HepG2 (cell line): ENCODE results near the gene TOB1. TPM values are rescaled to one million over a fixed set of nuclear protein-coding genes. Genes with fewer than 3 reads are reported as not detected.

Experiments
- AGO1 ChIP-seq: fragments of 200-400 bp; formaldehyde crosslinking; IDR thresholded peaks from 2 replicates; pipeline ENCODE4 v1.6.1; 2017; ENCODE audit warnings: mild to moderate bottlenecking, low read depth, low read length, moderate library complexity; ENCODE audit not compliant: poor library complexity, severe bottlenecking
- CHCHD3 ChIP-seq: sonication (generic); formaldehyde crosslinking; IDR thresholded peaks from 2 replicates; pipeline ENCODE4 v1.8.0; 2022; ENCODE audit warnings: mild to moderate bottlenecking, missing genetic modification reagents, moderate library complexity
- FOXK1 ChIP-seq: sonication (generic); formaldehyde crosslinking; IDR thresholded peaks from 2 replicates; pipeline ENCODE4 v1.4.0; 2020; ENCODE audit warnings: low read depth, missing genetic modification reagents, borderline replicate concordance
- GPN1 ChIP-seq: sonication (generic); formaldehyde crosslinking; IDR thresholded peaks from 2 replicates; pipeline ENCODE4 v1.5.1; 2020; ENCODE audit warnings: missing genetic modification reagents, borderline replicate concordance
- HNRNPL ChIP-seq: fragments of 200-400 bp; formaldehyde crosslinking; IDR thresholded peaks from 2 replicates; pipeline ENCODE4 v1.6.1; 2017; ENCODE audit warnings: mild to moderate bottlenecking, low read depth, low read length
- KAT8 ChIP-seq: IDR thresholded peaks from 2 replicates; pipeline ENCODE4 v1.6.1; 2016; ENCODE audit warnings: missing genetic modification reagents, missing compliant biosample characterization
- MEF2D ChIP-seq: sonication (generic); formaldehyde crosslinking; IDR thresholded peaks from 2 replicates; pipeline ENCODE4 v1.5.1; 2020; ENCODE audit warnings: mild to moderate bottlenecking, missing genetic modification reagents
- NFRKB ChIP-seq: fragments of 450-650 bp; IDR thresholded peaks from 2 replicates; pipeline ENCODE4 v1.6.1; 2017
- NFYC ChIP-seq: IDR thresholded peaks from 2 replicates; pipeline ENCODE4 v1.6.1; 2016; ENCODE audit warnings: missing genetic modification reagents, missing compliant biosample characterization
- NR2F6 ChIP-seq, 2 experiments: IDR thresholded peaks; 2 replicates each; pipeline ENCODE4 v1.6.1; 2016; ENCODE audit warnings: antibody characterized with exemption in 1 of 2, mild to moderate bottlenecking in 1 of 2
- RARA ChIP-seq: IDR thresholded peaks from 2 replicates; pipeline ENCODE4 v1.6.1; 2016; ENCODE audit warnings: missing genetic modification reagents, missing compliant biosample characterization
- RORA ChIP-seq: sonication (generic); formaldehyde crosslinking; IDR thresholded peaks from 2 replicates; pipeline ENCODE4 v1.5.0; 2020; ENCODE audit warnings: mild to moderate bottlenecking, missing genetic modification reagents, moderate library complexity
- SMARCC2 ChIP-seq: fragments of 450-650 bp; IDR thresholded peaks from 2 replicates; pipeline ENCODE4 v1.6.1; 2017; ENCODE audit warnings: antibody characterized with exemption, mild to moderate bottlenecking
- STAG1 ChIP-seq: sonication (generic); formaldehyde crosslinking; IDR thresholded peaks from 2 replicates; pipeline ENCODE4 v1.4.0; 2020; ENCODE audit warnings: missing genetic modification reagents
- TEAD3 ChIP-seq: optimal IDR thresholded peaks from 2 replicates; pipeline ENCODE3; 2016; ENCODE audit warnings: borderline replicate concordance
- ZMYM2 ChIP-seq: sonication (generic); formaldehyde crosslinking; IDR thresholded peaks from 2 replicates; pipeline ENCODE4 v1.8.0; 2022; ENCODE audit warnings: mild to moderate bottlenecking, missing genetic modification reagents
- ZNF17 ChIP-seq: sonication (generic); formaldehyde crosslinking; IDR thresholded peaks from 2 replicates; pipeline ENCODE4 v1.5.0; 2020; ENCODE audit warnings: mild to moderate bottlenecking, missing genetic modification reagents
- ZNF205 ChIP-seq: IDR thresholded peaks from 2 replicates; pipeline ENCODE4 v1.6.1; 2018; ENCODE audit warnings: missing biosample characterization, missing genetic modification reagents
- ZNF563 ChIP-seq: sonication (generic); formaldehyde crosslinking; IDR thresholded peaks from 2 replicates; pipeline ENCODE4 v1.8.0; 2022; ENCODE audit warnings: mild to moderate bottlenecking, moderate library complexity, missing genetic modification reagents
- ZNF780A ChIP-seq: sonication (generic); formaldehyde crosslinking; IDR thresholded peaks from 2 replicates; pipeline ENCODE4 v1.8.0; 2022; ENCODE audit warnings: mild to moderate bottlenecking, missing genetic modification reagents, moderate library complexity
- ZNF83 ChIP-seq: sonication (generic); formaldehyde crosslinking; IDR thresholded peaks from 2 replicates; pipeline ENCODE4 v1.4.0; 2020; ENCODE audit warnings: missing genetic modification reagents, mild to moderate bottlenecking, borderline replicate concordance
- ZNF891 ChIP-seq: sonication (generic); formaldehyde crosslinking; IDR thresholded peaks from 2 replicates; pipeline ENCODE4 v1.5.0; 2020; ENCODE audit warnings: mild to moderate bottlenecking, missing genetic modification reagents
- polyA plus RNA-seq, 8 experiments: library from polyadenylated mRNA; depleted of rRNA in 3 of 8; stranded (reverse) in 7 of 8; unstranded in 1 of 8; fragments of >200 nt; fragmentation: Illumina TruSeq in 4 of 8; extraction: Trizol in 4 of 8; gene quantifications; 2 replicates each; pipeline versions ENCODE4 v1.2.1 to v1.2.3, GENCODE V29; 2011 to 2016; ENCODE audit warnings: low read depth in 4 of 8, missing spikeins in 1 of 8, mixed read lengths in 1 of 8; ENCODE audit not compliant: insufficient read depth in 1 of 8
- total RNA-seq, 5 experiments: library from RNA; depleted of rRNA; stranded (reverse); fragments of >200 nt; fragmentation: Illumina TruSeq; extraction: Trizol; gene quantifications; 2 replicates each; pipeline ENCODE4 v1.2.3, GENCODE V29; 2016; ENCODE audit warnings: low read depth in 1 of 5
- TF ChIP-seq, protein P1 (sequence below): sonication (generic); formaldehyde crosslinking; IDR thresholded peaks from 2 replicates; pipeline ENCODE4 v1.4.0; 2020; ENCODE audit warnings: mild to moderate bottlenecking, missing genetic modification reagents
- TF ChIP-seq, protein P2 (sequence below): sonication (generic); formaldehyde crosslinking; IDR thresholded peaks from 2 replicates; pipeline ENCODE4 v1.4.0; 2020; ENCODE audit warnings: missing genetic modification reagents, borderline replicate concordance
- TF ChIP-seq, protein P3 (sequence below): sonication (generic); formaldehyde crosslinking; IDR thresholded peaks from 2 replicates; pipeline ENCODE4 v1.4.0; 2020; ENCODE audit warnings: missing genetic modification reagents

Gene TOB1
- total and polyA plus RNA-seq, 2 of the 13 experiments (the other 11 are each of a cell fraction or from before 2014, with no cell fraction given) = 21.9 to 57.7 TPM

DNA sequence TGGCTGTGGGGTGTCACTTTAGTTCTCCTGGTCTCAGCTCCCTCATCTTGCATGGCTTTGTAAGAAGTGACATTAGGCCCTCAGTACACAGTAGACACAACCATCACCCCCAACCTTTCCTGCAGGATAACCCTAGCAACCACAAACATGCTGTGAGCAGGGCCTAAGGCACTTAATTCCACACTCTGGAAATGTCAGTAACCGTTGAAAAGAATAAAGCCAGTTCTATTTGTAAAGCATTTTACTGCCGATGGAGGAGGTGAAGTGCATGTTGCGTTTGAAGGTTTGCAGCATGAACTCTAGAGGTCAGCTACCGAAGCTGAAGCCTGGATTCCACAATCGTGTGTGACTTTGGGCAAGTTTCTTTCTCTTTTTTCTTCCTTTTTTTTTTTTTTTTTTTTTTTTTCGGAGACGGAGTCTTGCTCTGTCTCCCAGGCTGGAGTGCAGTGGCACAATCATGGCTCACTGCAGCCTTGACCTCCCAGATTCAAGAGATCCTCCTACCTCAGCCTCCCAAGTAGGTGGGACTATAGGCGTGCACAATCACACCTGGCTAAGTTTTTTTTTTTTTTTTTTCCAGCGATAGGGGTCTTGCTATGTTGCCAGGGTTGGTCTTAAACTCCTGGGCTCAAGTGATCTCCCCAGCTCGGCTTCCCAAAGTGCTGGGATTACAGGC lies 26.1 kb upstream of the TOB1 start (continued):
- TF ChIP-seq, protein P1, sequence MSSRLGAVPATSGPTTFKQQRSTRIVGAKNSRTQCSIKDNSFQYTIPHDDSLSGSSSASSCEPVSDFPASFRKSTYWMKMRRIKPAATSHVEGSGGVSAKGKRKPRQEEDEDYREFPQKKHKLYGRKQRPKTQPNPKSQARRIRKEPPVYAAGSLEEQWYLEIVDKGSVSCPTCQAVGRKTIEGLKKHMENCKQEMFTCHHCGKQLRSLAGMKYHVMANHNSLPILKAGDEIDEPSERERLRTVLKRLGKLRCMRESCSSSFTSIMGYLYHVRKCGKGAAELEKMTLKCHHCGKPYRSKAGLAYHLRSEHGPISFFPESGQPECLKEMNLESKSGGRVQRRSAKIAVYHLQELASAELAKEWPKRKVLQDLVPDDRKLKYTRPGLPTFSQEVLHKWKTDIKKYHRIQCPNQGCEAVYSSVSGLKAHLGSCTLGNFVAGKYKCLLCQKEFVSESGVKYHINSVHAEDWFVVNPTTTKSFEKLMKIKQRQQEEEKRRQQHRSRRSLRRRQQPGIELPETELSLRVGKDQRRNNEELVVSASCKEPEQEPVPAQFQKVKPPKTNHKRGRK (CRISPR knock-in tag) = no peak
- TF ChIP-seq GPN1 (no peak), ZNF17 (CRISPR knock-in tag) (no peak), ZNF780A (no peak), ZMYM2 (CRISPR knock-in tag) (no peak), STAG1 (CRISPR knock-in tag) (no peak), FOXK1 (no peak), RORA (no peak), TEAD3 (no peak), ZNF83 (CRISPR knock-in tag) (no peak), NFRKB (no peak), SMARCC2 (no peak), ZNF205 (CRISPR knock-in tag) (no peak), ZNF563 (CRISPR knock-in tag) (no peak), MEF2D (CRISPR knock-in tag) (0 out of 2 replicates have a peak, but pooled peaks have one; percentile 49), HNRNPL (no peak), CHCHD3 (CRISPR knock-in tag) (no peak), AGO1 (no peak), RARA (CRISPR knock-in tag) (0 out of 2 replicates have a peak, but pooled peaks have one; percentile 11), NR2F6 (IDR thresholded peaks at IDR 0.05) (peak; percentile 48; the same call in 1 of the 2 replicates), NR2F6 (CRISPR knock-in tag; IDR thresholded peaks at IDR 0.05) (peak; percentile 40), KAT8 (CRISPR knock-in tag) (no peak), NFYC (CRISPR knock-in tag) (no peak), ZNF891 (CRISPR knock-in tag) (no peak)
- TF ChIP-seq, protein P2, sequence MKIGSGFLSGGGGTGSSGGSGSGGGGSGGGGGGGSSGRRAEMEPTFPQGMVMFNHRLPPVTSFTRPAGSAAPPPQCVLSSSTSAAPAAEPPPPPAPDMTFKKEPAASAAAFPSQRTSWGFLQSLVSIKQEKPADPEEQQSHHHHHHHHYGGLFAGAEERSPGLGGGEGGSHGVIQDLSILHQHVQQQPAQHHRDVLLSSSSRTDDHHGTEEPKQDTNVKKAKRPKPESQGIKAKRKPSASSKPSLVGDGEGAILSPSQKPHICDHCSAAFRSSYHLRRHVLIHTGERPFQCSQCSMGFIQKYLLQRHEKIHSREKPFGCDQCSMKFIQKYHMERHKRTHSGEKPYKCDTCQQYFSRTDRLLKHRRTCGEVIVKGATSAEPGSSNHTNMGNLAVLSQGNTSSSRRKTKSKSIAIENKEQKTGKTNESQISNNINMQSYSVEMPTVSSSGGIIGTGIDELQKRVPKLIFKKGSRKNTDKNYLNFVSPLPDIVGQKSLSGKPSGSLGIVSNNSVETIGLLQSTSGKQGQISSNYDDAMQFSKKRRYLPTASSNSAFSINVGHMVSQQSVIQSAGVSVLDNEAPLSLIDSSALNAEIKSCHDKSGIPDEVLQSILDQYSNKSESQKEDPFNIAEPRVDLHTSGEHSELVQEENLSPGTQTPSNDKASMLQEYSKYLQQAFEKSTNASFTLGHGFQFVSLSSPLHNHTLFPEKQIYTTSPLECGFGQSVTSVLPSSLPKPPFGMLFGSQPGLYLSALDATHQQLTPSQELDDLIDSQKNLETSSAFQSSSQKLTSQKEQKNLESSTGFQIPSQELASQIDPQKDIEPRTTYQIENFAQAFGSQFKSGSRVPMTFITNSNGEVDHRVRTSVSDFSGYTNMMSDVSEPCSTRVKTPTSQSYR (CRISPR knock-in tag) = no peak
- TF ChIP-seq, protein P3, sequence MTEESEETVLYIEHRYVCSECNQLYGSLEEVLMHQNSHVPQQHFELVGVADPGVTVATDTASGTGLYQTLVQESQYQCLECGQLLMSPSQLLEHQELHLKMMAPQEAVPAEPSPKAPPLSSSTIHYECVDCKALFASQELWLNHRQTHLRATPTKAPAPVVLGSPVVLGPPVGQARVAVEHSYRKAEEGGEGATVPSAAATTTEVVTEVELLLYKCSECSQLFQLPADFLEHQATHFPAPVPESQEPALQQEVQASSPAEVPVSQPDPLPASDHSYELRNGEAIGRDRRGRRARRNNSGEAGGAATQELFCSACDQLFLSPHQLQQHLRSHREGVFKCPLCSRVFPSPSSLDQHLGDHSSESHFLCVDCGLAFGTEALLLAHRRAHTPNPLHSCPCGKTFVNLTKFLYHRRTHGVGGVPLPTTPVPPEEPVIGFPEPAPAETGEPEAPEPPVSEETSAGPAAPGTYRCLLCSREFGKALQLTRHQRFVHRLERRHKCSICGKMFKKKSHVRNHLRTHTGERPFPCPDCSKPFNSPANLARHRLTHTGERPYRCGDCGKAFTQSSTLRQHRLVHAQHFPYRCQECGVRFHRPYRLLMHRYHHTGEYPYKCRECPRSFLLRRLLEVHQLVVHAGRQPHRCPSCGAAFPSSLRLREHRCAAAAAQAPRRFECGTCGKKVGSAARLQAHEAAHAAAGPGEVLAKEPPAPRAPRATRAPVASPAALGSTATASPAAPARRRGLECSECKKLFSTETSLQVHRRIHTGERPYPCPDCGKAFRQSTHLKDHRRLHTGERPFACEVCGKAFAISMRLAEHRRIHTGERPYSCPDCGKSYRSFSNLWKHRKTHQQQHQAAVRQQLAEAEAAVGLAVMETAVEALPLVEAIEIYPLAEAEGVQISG (CRISPR knock-in tag) = 0 out of 2 replicates have a peak, but pooled peaks have one; percentile 1
